IPS-18a (cell line): ENCODE data around the gene ERBIN.
"Not testable (repeated sequence)": the region's sequence is repeated elsewhere in the genome, so short reads cannot be mapped to it uniquely, and the experiment has no call there.

Experiments used
- H3K27ac ChIP-seq: one replicate; pipeline ENCODE4 v1.5.1; 2013; ENCODE audit warnings: low read length
- H3K27me3 ChIP-seq: one replicate; pipeline ENCODE4 v1.6.1; 2013; ENCODE audit warnings: mild to moderate bottlenecking, low read length; ENCODE audit not compliant: control insufficient read depth, insufficient read depth
- H3K36me3 ChIP-seq: one replicate; pipeline ENCODE4 v1.6.1; 2013; ENCODE audit warnings: low read depth, low read length; ENCODE audit not compliant: control insufficient read depth
- H3K4me1 ChIP-seq: one replicate; pipeline ENCODE4 v1.6.1; 2013; ENCODE audit warnings: low read depth, low read length; ENCODE audit not compliant: control insufficient read depth
- H3K4me3 ChIP-seq: one replicate; pipeline ENCODE4 v1.5.1; 2013; ENCODE audit warnings: low read length
- H3K9ac ChIP-seq: one replicate; pipeline ENCODE4 v1.6.1; 2013; ENCODE audit warnings: mild to moderate bottlenecking, low read length, moderate library complexity
- H3K9me3 ChIP-seq: one replicate; pipeline ENCODE4 v1.6.1; 2013; ENCODE audit warnings: low read depth, low read length; ENCODE audit not compliant: control insufficient read depth

ERBIN gene

DNA sequence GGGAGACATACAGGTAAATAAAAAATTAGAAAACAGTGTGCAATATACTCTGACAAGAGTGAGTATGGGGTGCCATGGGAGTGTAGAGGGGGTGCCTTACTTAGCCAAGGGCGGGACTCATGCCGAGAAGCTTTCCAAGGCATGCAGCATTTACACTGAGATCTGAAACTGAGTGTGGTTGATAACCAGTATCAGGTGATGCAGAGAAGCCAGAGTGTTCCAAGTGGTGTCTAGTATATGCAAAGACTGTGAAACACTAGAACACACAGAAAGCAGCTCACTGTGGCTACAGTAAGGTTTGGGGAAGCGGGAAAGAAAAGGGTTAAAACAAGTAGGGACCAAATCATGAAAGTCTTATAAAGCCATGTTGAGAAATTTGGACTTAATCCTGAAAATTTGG, 30.5 kb upstream of the ERBIN start:
- no peak overlapping the region for H3K9ac ChIP-seq
- H3K27ac ChIP-seq, result no peak overlapping the region
- H3K4me1 ChIP-seq, result peaks cover 2% of the 10 kb centered on the region
- H3K9me3 ChIP-seq, result no peaks in the 10 kb centered on the region
- no peaks in the 10 kb centered on the region for H3K36me3 ChIP-seq
- H3K27me3 ChIP-seq, result no peaks in the 10 kb centered on the region
- no peak overlapping the region for H3K4me3 ChIP-seq

DNA sequence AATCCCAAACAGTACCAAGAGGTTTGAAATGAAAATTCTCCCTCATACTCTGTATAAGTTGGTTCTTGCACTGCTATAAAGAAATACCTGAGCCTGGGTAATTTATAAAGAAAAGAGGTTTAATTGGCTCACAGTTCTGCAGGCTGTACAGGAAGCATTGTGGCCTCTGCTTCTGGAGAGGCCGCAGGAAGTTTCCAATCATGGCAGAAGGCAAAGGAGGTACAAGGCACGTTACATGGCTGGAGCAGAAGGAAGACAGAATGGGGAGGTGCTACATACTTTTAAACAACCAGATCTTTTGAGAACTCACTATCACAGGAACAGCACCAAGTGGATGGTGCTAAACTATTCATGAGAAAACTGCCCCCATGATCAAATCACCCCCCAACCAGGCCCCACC, 25.6 kb upstream of the ERBIN start:
- no peaks in the 10 kb centered on the region for H3K9me3 ChIP-seq
- H3K27ac ChIP-seq, result no peak overlapping the region
- no peak overlapping the region for H3K4me3 ChIP-seq
- no peaks in the 10 kb centered on the region for H3K4me1 ChIP-seq
- H3K36me3 ChIP-seq, result no peaks in the 10 kb centered on the region
- H3K27me3 ChIP-seq, result no peaks in the 10 kb centered on the region
- no peak overlapping the region for H3K9ac ChIP-seq

DNA sequence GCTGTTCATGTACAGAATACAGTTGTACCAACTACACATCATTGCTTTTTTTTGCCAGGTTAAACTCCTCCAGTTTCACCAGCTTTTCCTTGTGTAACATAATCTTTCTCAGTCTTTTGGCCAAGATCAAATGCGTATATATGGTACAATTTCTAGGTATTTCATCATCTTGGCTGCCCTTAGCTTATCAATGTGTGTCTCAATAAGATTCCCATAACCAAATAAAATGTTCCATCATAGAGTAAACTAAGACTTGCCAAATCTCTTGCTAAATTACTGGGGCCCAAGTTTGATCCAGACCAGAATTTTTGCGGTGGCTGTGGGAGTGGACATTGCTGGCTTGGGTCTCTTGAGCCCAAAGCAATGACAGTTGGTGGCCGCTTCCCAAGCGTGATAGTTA, 24.3 kb upstream of the ERBIN start:
- no peak overlapping the region for H3K4me3 ChIP-seq
- no peak overlapping the region for H3K9ac ChIP-seq
- no peaks in the 10 kb centered on the region for H3K9me3 ChIP-seq
- no peaks in the 10 kb centered on the region for H3K36me3 ChIP-seq
- no peaks in the 10 kb centered on the region for H3K4me1 ChIP-seq
- H3K27me3 ChIP-seq, result no peaks in the 10 kb centered on the region
- H3K27ac ChIP-seq, result no peak overlapping the region

DNA sequence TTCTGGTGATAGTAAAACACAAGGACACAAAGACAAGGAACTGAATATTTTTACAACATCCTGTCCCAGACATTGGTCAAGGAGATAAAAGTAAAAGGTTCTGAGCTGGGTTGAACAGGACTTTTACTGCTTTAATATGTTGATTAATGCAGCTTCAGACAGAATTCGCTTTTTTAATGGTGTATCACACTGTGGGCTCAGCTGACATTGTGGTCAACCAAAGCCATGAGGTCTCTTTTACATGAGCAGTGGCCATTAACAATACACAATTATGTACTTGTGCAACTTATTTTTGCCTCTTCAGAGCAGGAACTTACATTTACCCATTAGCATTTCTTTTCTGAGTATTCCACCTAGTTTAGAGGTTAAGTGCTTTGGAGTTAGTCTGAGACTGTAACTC, 22.8 kb upstream of the ERBIN start:
- Histone ChIP-seq H3K36me3 (no peaks in the 10 kb centered on the region), H3K9me3 (no peaks in the 10 kb centered on the region), H3K27me3 (no peaks in the 10 kb centered on the region), H3K27ac (no peak overlapping the region), H3K4me3 (no peak overlapping the region), H3K4me1 (no peaks in the 10 kb centered on the region), H3K9ac (no peak overlapping the region)

DNA sequence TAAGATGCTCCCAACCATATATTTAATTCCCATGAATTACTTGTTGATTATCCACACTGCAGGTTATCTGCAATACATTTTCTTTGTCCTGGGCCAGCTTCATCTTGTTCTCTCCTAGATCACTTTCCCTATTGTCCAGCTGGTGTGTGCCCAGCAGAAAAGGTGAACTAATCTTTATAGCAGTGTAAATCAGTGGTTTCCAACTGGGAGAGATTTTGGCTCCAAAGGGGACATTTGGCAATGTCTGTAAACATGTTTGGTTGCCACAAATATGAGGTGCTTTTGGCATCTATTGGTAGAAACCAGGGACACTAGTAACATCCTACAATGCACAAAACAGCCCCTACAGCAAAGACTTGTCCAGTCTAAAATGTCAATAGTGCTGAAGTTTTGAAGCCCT, 20.1 kb upstream of the ERBIN start:
- Histone ChIP-seq H3K4me3 (no peak overlapping the region), H3K36me3 (no peaks in the 10 kb centered on the region)

DNA sequence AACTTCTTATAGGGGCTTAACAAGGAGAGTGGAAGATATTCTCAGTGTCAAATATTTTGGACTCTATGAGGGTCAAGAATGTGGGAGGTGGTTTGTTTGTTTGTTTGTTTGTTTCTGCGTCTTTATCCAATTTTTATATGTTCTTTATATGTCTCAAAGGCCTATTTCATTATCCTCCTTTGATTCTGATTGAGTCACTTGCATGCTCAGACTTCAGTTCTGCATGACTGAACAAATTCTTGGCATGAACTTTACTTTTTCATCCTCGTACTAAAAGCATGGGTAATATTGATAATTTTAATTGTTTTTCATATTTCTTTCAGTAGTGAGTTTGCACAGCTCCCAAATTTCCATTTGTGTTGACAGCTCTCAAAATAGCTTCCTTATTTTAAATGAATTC, 19.2 kb upstream of the ERBIN start:
- H3K9ac ChIP-seq, result no peak overlapping the region
- H3K27me3 ChIP-seq, result no peaks in the 10 kb centered on the region

More for the DNA sequence above, 20.1 kb upstream of the ERBIN start:
- H3K27me3 ChIP-seq, result no peaks in the 10 kb centered on the region
- no peak overlapping the region for H3K9ac ChIP-seq
- H3K9me3 ChIP-seq, result no peaks in the 10 kb centered on the region
- H3K4me1 ChIP-seq, result no peaks in the 10 kb centered on the region
- H3K27ac ChIP-seq, result no peak overlapping the region

DNA sequence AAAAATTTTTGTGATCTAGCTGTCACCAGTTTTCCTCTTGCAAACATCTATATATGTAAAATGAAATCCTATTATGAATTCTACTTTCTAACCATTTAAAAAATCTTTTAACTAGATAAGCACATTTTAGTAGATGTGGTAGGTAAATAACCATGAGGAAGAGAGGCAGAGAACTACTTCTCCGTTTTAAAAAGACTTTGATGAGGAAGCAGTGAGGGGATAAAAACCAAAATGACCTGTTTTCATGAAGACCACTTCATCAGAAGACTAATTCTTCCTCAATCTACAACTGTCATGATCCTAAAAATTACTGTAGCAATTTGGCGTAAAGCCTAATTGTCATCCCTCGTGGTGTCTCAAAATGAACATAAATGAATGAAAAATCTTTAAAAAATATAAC, 15.7 kb upstream of the ERBIN start:
- Histone ChIP-seq H3K4me1 (no peaks in the 10 kb centered on the region), H3K9me3 (no peaks in the 10 kb centered on the region), H3K36me3 (no peaks in the 10 kb centered on the region), H3K27me3 (no peaks in the 10 kb centered on the region), H3K4me3 (no peak overlapping the region), H3K27ac (no peak overlapping the region), H3K9ac (no peak overlapping the region)

More for the DNA sequence above, 19.2 kb upstream of the ERBIN start:
- Histone ChIP-seq H3K27ac (no peak overlapping the region), H3K36me3 (no peaks in the 10 kb centered on the region), H3K9me3 (no peaks in the 10 kb centered on the region), H3K4me1 (no peaks in the 10 kb centered on the region), H3K4me3 (no peak overlapping the region)

DNA sequence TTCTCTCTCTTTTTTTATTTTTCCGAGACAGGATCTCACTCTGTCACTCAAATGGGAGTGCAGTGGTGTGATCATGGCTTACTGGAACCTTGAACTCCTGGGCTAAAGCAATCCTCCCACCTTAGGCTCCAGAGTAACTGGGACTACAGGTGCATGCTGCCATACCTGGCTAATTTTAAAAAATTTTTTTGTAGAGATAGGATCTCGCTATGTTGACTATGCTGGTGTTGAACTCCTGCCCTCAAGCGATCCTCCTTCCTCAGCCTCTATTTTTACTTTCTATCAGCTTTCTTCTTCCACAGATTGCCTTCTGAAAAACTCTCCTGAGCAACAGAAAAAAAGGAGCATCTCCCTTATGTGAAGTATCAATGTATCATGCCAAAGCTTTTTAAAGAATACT, 14.1 kb upstream of the ERBIN start:
- Histone ChIP-seq H3K9me3 (no peaks in the 10 kb centered on the region), H3K4me3 (no peak overlapping the region), H3K9ac (no peak overlapping the region), H3K36me3 (no peaks in the 10 kb centered on the region), H3K27me3 (no peaks in the 10 kb centered on the region), H3K4me1 (no peaks in the 10 kb centered on the region), H3K27ac (no peak overlapping the region)

DNA sequence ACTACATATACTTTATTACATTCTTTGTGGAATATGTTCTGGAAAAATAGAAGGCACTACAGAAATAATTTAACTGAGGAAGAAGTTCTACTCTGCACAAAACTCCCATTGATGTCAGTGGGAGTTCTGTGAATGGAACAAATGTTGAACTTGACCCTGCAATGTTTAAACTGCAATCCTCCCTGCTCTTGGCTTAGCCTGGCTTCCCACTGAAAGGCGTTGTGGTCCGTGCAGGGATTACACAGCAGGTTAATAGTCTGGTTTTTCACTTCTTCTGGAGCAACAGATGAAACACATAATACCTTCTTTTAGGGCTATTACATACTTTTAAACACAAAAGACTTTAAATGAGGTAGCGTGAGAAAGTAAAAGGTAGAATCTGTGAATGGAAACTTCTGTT, 12.9 kb upstream of the ERBIN start:
- Histone ChIP-seq H3K9me3 (no peaks in the 10 kb centered on the region), H3K27me3 (no peaks in the 10 kb centered on the region), H3K4me1 (no peaks in the 10 kb centered on the region), H3K4me3 (no peak overlapping the region), H3K36me3 (no peaks in the 10 kb centered on the region), H3K27ac (no peak overlapping the region), H3K9ac (no peak overlapping the region)

DNA sequence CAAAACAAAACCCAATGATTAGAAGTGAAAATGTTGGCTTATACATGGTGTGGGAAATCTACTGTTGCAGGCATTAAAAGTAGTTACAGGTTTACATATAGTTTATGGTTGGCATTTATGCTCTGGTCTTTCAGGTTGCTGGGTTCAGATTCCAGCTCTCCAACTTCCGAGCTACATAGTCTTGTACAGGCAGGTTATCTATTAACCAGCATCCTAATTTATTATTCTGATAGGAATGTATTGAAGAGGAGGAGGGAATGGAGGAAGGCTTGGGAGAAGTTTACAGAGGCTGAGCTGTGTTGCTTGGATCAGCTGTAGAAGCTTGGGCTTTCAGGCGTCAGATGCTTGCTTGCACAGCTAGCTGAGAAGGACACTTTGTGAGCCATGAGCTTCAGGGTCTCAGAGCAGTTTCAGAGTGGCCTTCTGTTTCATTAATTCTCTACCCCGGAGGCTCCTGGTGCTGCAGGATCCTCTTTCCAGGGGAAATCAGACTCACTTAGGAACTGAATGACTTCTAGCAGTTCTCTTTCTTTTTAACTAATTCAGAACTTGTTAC, 11.7 kb upstream of the ERBIN start:
- no peaks in the 10 kb centered on the region for H3K4me1 ChIP-seq
- no peak overlapping the region for H3K4me3 ChIP-seq

DNA sequence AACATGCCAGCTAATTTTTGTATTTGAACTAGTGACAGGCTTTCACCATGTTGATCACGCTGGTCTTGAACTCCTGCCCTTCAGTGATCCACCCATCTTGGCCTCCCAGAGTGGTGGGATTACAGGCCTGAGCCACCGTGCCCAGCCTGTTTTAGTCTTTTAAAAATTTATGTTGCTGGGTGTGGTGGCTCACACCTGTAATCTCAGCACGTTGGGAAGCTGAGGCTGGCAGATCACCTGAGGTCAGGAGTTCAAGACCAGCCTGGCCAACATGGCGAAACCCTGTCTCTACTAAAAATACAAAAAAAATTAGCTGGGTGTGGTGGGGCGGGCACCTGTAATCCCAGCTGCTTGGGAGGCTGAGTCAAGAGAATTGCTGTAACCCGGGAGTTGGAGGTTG, 10.7 kb upstream of the ERBIN start:
- not testable (repeated sequence) for H3K27me3 ChIP-seq

More for the DNA sequence above, 11.7 kb upstream of the ERBIN start:
- no peaks in the 10 kb centered on the region for H3K36me3 ChIP-seq
- no peaks in the 10 kb centered on the region for H3K27me3 ChIP-seq
- no peak overlapping the region for H3K9ac ChIP-seq
- no peak overlapping the region for H3K27ac ChIP-seq
- H3K9me3 ChIP-seq, result no peaks in the 10 kb centered on the region

DNA sequence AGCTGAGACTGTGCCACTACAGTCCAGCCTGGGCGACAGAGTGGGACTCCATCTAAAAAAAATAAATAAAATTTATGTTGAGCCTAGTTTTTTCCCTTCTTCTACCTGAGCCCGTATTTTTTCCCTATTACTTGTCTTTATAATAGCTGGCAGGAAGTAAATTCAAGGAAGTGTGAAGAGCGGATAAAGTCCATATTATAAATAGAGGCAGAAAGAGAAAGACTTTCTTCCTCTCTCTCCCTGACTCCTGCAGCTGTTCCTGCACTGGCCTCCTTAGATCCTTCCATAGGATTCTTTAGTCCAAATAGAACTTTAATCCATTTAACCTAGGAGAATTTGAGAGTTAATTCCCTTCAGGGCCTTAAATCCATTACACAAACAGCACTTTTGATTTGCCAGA, 10.3 kb upstream of the ERBIN start:
- Histone ChIP-seq H3K27ac (no peak overlapping the region), H3K36me3 (no peaks in the 10 kb centered on the region), H3K9me3 (no peaks in the 10 kb centered on the region), H3K4me3 (no peak overlapping the region), H3K9ac (no peak overlapping the region), H3K4me1 (no peaks in the 10 kb centered on the region), H3K27me3 (no peaks in the 10 kb centered on the region)

More for the DNA sequence above, 10.7 kb upstream of the ERBIN start:
- H3K4me3 ChIP-seq, H3K9me3 ChIP-seq, H3K27ac ChIP-seq, H3K9ac ChIP-seq, H3K36me3 ChIP-seq, H3K4me1 ChIP-seq: not testable (repeated sequence)
